ENCODE measurements around the gene ANO2.

The ANO2 gene

DNA sequence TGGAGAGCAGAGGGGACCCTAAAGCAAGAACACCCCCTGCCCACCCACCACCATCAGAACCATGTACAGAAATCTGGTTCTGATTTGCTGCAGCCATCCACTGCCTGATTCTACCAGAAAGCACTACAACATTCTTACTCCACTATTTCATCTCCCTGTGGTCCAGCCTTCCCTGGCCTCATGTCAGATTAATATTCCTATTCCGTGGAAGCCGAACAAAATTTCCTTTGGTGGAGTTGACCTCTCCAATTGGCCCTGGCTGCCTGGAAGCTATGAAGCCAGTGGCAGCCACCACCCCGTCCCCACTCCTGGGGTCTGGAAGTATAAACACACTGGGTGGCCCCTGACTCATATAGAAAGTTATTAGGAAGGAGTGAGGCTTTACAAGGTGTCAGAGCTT lies 60.2 kb downstream of the ANO2 start:
- H3K4me3 ChIP-seq (ENCODE audit: low read length): no peak overlapping the region
- TF ChIP-seq, protein P1, sequence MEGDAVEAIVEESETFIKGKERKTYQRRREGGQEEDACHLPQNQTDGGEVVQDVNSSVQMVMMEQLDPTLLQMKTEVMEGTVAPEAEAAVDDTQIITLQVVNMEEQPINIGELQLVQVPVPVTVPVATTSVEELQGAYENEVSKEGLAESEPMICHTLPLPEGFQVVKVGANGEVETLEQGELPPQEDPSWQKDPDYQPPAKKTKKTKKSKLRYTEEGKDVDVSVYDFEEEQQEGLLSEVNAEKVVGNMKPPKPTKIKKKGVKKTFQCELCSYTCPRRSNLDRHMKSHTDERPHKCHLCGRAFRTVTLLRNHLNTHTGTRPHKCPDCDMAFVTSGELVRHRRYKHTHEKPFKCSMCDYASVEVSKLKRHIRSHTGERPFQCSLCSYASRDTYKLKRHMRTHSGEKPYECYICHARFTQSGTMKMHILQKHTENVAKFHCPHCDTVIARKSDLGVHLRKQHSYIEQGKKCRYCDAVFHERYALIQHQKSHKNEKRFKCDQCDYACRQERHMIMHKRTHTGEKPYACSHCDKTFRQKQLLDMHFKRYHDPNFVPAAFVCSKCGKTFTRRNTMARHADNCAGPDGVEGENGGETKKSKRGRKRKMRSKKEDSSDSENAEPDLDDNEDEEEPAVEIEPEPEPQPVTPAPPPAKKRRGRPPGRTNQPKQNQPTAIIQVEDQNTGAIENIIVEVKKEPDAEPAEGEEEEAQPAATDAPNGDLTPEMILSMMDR (conservative IDR thresholded peaks at IDR 0.05; ENCODE audit: low read length): no peak
- DNase-seq (ENCODE audit: low read depth): no peak

- no peak for DNase-seq (ENCODE audit: low read depth)
- TF ChIP-seq, protein P1 (conservative IDR thresholded peaks at IDR 0.05; ENCODE audit: low read length): no peak
- H3K4me3 ChIP-seq (ENCODE audit: low read length): no peak overlapping the region
Measured at GRCh38 chr12:5884285-5884684, 60.8 kb downstream of the ANO2 start.

GRCh38 chr12:5882511-5883190 lies 62.4 kb downstream of the ANO2 start:
- H3K4me3 ChIP-seq (ENCODE audit: low read length): no peak overlapping the region
- TF ChIP-seq, protein P1 (conservative IDR thresholded peaks at IDR 0.05; ENCODE audit: low read length): no peak
- no peak for DNase-seq (ENCODE audit: low read depth)

DNA sequence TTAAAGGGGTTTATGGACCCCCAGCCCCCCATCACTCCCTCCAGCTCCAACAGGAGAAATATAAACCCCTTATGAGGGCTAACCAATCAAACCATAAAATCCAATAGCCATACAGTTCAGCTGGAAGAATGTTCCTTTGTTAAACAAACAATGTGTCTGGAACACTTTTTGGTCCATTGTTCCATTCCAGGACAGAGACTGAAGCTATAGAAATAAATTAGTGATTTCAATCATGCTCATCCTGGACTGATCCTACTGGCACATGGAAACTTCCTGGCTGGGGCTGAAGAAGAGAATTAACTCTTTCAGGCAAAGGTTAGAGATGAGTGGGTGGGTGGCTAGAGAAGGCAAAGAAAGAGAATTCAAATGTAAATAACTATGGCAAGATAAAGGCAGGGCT lies 63.4 kb downstream of the ANO2 start:
- no peak overlapping the region for H3K4me3 ChIP-seq (ENCODE audit: low read length)
- no peak for DNase-seq (ENCODE audit: low read depth)
- TF ChIP-seq, protein P1 (conservative IDR thresholded peaks at IDR 0.05; ENCODE audit: low read length): no peak

DNA sequence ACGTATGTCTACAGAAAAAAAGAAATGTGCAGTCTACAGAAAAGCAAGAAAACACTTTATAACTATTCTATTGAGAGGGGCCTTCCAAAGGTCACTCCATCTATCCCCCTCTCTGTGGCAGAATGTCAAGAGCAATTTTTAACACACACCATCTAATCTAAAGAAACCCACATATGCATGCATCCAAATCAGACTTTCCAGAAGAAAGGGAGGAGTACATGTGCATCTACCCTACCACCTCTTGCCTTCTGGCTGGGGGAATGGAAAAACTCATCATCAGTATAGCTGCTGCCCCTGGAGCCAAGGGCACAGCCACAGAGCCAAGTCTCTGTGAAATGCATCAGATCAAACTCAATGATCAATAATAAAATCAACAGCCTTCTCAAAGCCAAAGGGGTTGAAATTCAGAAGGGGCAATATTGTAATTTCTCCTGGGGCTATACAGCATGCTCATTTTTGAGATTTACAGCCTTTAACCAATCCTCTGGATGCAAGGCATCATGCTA lies 63.9 kb downstream of the ANO2 start:
- DNase-seq (ENCODE audit: low read depth): no peak
- TF ChIP-seq, protein P1 (conservative IDR thresholded peaks at IDR 0.05; ENCODE audit: low read length): no peak
- H3K4me3 ChIP-seq (ENCODE audit: low read length): no peak overlapping the region

DNA sequence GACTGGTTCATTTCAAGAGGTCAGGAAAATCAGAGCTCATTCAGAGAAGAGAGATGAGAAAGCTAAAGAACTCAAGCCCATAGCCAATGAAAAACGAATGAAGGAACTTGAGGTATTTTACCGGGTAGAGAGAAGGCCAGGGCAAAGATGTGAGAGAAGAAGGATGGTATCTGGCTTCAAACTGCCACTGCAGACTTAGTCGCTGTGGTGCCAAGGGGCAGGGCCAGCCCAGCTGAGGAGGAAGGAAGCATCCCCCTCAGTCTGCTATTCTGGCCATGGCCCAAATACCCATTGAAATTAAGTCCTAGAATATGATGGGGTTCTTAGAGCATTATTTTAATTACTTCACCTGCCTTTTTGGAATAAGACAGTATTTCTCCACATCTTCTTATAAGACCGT lies 69.2 kb downstream of the ANO2 start:
- TF ChIP-seq, protein P1 (conservative IDR thresholded peaks at IDR 0.05; ENCODE audit: low read length): no peak
- no peak for DNase-seq (ENCODE audit: low read depth)
- no peak overlapping the region for H3K4me3 ChIP-seq (ENCODE audit: low read length)

- no peak overlapping the region for H3K4me3 ChIP-seq (ENCODE audit: low read length)
- TF ChIP-seq, protein P1 (conservative IDR thresholded peaks at IDR 0.05; ENCODE audit: low read length): no peak
- DNase-seq (ENCODE audit: low read depth): no peak
Measured at GRCh38 chr12:5874514-5874913, 70.5 kb downstream of the ANO2 start.
